Activated CD8-positive, alpha-beta memory T cell treated with anti-CD3 and anti-CD28 coated beads, Interleukin-2, amount 50 U/mL, for 24 hours (primary cell): Measurements from ENCODE around the gene PRDM2.

ENCODE experiments used
- DNase-seq: peaks from one replicate; pipeline ENCODE4 v3.0.0-alpha.2; 2020; ENCODE audit errors: extremely low read depth

The PRDM2 gene

DNA sequence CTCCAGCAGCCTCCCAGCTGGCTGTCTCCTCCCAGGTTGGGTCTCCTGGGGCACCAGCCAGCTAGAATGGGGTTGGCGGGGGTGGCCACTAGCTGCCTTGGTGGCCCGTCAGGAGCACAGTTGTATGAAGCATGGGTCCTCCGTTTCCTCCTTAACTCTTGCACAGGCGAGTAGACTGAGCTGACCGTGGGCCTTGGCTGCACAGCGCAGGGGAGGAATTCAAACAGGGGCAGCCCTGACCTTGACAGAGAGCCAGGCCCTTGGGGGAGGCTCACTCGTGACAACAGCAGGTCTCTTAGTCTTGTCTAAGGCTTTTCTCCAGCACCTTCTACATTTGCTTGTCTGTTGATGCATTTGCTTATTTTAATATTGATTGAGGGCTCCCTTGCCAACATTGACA, 114.1 kb downstream of the PRDM2 start:
- no peak for DNase-seq

DNA sequence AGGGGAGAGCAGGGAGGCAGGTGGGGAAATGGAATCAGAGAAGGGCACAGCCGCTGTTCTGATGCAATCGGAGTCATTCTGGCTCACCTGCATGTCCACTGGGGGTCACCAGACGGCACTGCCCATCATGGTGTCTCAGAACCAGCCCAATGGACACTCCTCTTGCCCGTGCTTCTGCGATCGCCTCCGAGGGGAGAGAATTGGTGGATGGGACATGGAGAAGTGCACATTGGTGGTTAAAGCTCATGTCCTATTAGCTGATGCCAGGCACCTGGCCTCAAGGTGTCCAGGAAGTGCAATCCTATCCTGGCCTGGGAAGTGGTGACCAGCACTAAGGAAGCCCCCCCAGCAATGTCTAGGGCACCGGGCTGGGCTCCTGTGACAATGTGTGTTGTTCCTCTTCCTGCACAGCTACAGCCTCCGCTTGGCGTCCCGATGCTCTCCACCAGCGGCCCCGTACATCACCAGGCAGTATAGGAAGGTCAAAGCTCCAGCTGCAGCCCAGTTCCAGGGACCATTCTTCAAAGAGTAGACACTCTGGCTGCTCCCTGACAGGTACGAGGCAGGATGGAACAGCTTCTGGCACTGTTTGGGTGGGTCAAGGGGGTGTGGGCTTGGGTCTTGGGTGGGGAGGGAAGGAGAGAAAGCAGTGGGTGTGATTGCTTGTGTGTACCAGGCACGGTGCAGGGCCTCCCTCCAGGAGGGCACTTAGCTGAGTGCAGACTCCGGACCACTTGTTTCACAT, 116.2 kb downstream of the PRDM2 start:
- DNase-seq = no peak

DNA sequence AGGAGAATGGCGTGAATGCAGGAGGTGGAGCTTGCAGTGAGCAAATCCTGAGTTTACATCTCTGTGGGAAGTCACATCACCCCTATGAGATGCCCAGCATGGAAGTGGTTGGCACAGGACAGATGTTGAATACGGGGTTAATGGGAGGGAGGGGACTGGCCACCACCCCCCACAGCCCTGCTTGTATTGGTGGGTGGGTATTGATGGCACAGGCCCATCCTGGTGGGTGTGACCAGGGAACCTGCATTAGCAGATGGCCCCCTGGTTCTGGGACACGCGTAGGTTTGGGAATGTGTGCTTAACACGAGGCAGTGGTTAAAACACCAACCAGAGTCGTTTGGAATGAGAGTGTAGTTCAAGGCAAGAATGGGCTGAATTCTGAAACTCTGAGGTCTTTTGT, 117.9 kb downstream of the PRDM2 start:
- DNase-seq = no peak

DNA sequence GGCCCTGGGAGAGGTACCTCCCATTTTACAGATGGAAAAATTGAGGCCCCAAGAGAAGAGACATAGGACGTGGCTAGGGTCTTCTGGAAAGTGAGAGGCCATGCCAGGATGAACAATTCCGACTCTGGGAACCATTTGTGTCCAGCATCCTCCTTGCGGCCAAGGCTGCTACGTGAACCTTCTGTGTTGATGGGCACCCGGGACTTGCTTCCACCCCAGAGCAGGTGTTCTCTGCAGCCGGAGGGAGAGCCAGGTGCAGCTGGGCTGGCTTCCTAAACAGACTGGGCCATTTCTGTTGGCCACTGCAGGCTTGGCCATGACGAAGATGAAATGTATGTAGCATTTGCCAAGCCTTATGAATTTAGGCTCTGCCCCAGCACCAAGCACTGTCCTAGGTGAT, 118.9 kb downstream of the PRDM2 start:
- DNase-seq = no peak

DNA sequence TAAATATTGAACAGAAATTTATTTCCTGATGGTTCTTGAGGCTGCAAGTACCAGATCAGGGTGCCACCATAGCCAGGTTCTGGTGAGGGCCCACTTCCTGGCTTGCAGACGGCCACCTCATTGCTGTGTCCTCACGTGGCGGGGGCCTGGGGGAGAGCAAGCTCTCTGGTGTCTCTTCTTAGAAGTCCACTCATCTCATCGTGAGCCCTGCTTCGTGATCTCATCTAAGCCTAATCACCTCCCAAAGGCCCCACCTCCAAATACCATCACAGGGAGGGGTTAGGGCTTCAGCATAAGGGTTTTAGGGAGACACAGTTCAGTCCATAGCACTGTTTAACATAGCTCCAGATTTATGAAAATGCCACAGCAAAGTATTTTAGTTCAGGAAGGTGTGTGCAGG, 119.7 kb downstream of the PRDM2 start:
- no peak for DNase-seq

DNA sequence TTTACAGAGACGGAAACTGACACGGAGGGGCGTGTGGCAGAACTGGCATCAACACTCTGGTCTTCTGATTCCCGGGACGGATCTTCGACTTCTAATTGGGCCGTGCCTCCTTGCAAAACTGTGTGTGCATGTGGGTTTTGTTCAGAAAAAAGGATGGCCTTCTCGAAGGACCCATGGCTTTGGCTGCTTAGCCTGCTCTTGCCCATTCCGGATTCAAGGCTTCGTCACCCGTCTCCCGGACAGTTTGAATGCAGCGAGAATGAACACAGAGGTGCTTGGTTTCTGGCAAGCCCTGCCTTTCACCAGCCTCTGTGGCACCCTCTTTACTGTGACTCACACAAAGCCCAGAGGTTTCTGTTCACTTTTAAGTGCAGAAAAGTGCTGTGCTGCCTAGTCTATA, 120.1 kb downstream of the PRDM2 start:
- no peak for DNase-seq

DNA sequence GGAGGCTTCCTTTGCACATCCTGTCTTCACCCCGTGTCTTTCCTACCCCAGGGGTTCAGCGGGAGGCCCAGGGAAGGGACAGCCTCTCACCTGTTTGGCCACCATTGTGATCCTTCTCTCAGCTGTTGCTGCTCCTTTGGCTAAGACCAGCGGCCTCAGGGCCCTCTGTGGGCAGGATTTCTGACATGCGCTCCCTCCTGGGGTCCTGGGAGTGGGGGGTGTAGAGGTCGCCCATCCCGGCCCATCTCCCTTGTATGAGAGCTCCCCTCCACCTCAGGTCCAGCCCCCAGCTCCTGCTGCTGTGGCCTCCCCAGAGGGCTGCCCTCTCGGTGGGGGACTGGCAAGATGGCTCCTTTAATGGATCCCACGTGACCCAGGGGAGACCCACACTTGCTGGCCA, 120.5 kb downstream of the PRDM2 start:
- no peak for DNase-seq

DNA sequence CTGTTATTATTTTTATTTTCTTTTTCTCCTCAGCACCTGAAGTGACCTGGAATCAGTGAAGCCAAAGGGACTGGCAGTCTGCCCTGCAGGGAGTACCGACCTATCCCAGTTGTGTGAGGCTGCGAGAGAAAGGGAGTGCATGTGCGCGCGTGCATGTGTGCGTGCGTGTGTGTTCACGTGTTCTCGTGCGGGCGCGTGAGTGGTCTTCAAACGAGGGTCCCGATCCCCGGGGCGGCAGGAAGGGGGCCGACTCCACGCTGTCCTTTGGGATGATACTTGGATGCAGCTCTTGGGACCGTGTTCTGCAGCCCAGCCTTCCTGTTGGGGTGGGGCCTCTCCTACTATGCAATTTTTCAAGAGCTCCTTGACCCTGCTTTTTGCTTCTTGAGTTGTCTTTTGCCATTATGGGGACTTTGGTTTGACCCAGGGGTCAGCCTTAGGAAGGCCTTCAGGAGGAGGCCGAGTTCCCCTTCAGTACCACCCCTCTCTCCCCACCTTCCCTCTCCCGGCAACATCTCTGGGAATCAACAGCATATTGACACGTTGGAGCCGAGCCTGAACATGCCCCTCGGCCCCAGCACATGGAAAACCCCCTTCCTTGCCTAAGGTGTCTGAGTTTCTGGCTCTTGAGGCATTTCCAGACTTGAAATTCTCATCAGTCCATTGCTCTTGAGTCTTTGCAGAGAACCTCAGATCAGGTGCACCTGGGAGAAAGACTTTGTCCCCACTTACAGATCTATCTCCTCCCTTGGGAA, 123.3 kb downstream of the PRDM2 start:
- DNase-seq = no peak

DNA sequence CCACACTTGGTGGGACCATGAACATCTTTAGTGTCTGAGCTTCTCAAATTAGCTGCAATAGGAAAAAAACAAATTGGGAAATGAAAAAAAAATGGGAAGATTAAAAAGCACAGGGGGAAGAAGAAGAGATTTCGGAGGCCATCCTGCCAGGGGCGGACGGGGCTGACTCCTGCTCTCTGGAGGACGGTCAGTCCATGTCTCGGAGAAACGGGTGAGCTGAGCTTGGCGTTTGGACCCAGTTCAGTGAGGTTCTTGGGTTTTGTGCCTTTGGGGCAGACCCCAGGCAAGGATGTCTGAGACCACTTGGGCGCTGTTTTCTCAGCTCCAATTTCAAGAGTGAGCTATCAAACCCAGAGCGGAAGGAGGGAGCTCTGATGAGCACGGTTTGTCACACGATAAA, 123.9 kb downstream of the PRDM2 start:
- no peak for DNase-seq

DNA sequence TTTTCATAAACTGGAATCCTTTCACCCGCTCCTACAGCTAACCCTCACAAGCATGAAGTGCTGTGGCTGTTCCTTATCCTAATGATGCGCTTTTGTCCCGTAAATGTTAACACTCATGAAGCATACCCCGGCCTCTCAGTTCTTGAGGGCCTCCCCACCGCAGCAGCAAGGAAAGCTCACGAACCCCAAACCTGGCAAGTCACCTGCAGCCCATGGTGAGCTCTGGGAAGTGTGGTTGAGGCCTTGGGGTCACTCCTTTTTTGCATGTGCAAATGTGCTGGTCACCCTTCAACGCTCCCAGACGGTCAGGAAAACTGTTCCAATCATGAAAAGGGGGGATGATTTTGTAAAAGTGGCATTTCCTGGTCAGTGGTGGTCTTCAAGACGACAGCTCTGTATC, 124.6 kb downstream of the PRDM2 start:
- DNase-seq = no peak

DNA sequence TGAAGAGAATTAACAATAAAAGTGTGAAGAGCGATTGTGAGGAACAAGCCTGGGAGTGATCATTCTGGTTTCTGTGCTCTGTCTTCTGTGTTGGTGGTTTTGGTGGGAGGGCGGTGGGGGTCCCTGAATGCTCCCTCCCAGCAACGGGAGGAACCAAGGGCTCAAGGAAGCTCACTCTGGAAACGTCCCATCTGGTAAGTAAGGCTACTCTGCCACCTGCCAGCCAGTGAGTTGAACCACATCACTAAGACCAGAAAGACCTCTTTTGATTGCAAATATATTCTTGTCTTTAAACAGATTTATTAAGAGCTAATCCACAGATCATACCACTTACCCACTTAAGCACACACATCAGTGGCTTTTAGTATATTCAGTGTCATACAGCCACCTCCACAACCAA, 125.0 kb downstream of the PRDM2 start:
- DNase-seq = no peak

DNA sequence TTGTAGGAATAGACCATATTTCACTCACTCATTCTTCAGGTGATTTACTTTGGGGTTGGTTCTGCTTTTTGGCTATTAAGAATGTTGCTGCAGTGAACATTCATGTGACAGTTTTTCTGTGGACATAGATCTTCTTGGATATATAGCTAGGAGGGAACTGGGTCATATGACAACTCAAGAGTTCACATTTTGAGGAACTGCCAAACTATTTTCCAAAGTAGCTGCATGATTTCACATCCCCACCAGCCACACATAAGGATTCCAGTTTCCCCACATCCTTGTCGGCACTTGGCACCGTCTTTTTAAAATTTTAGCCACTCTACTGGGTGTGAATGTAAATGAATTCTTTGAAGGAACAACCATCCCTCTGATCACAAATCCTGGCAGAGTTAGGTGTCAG, 126.0 kb downstream of the PRDM2 start:
- DNase-seq = no peak

DNA sequence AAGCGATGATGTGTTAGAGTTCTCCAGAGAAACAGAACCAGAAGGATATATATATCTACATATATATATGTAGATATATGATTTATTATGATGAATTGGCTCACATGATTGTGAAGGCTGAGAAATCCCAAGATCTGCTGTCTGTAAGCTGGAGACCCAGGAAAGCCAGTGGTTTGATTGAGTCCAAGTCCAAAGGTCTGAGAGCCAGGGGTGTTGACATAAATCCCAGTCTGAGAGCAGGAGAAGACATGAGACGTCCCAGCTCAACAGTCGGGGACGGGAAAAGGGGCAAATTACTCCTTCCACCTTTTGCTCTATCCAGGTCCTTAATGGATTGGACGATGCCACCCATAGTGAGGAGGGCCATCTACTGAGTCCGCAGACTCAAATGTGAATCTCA, 126.6 kb downstream of the PRDM2 start:
- no peak for DNase-seq

DNA sequence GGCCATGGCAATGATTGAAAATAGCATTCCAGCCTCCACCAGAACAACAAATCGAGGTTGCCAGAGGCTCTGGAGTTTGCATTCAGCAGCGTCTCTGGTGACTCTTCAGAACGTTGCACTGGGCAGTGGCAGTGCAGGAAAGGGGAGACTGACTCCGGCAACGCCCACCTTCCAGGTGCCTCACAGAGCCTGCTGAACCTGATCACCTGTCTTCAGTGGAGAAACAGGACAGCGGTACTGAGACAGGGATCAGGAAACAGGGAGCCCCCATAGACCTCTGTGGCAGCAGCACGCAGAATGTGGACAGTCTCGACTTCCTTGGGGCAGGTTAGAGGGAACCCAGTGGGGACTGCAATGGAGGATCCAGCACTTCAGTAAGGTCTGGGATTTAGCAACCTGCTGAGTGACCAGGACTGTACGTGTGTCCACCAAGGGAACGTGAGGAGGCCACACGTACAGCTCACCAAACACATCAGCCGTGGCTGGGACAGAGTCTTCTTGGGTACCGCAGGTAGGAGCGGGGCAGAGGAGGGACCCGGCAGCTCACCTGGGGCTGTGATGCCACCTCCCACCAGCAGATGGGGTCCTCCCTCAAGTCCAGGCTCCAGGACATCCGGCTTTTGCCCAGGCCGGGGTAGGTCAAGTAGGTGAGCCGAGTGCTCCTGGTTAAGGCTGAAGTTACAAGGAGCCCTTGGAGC, 128.6 kb downstream of the PRDM2 start:
- no peak for DNase-seq

DNA sequence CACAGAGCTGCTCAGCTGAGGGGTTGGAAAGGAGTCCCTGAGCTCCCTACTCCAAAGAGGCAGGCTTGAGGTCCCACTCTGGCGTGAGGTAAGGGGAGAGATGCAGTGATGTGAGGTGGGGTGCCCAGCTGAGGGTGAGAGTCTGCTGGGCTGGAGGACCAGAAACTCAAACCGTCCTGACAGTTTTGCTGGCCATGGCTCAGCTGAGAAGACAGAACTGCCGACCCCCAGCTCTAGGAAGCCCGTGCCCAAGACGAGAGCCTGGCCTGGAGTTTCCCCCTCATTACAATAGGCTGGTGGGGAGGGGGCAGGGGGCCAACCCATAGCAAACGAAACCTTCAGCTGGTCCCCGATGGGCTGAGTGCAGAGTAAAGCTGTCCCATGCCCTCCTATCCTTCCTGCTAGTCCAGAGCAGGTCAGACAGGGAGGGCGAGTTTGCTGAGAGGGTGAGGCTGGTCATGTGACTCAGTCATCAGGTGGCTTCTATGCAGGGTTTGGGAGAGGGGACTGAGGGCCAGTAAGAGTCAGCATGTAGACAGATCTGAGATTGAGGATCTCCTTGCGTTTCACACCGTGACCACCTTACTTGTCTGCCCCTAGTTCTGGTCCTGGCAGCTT, 129.3 kb downstream of the PRDM2 start:
- no peak for DNase-seq

DNA sequence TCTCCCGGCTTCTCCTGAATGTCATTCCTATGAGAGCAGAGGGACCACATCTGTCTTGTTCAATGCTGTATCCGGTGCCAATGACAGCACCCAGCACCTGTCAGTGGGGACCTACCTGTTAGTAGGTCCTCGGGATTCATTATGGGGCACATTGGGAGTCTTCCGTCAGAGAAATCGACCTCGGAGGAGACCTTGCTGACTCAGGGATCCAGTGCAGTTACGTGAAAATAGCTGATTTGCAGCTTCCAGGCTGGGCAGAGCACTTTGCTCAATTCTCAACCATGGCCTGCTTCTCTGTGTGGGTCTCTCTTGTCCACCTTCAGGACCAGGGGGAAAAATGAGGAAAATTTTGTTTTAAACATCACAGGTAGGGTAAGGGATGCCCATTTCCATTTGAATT, 130.2 kb downstream of the PRDM2 start:
- no peak for DNase-seq

DNA sequence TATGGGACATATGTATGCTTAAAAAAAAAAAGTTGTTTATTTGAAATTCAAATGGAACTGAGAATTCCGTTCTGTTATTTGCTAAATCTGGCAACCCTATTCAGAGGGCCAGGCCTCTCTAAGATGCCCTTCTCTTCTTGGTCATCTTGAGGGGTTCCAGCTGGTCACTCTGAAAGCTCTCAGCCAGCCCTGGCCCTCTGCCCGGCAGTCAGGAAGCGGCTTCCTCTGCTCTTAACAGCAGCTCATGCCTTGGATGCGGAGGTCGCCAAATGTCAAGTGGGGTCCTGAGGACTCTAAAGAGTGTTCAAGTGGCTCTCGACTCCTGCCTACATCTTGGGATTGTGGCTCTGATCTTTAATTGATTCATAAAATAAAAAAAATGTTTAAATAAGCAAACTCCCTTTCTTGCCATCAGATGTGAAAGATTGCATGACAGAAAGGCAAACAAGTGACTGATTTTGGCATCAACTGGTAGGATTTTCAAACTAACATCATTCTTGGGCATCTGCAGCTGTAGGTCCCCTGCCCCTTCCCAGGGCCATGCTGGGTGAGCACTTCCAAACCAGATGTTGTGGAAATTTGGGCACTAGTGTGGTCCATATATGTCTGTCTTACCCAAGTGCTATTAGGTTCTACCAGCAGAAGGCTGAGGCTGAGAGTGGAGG, 130.8 kb downstream of the PRDM2 start:
- no peak for DNase-seq

DNA sequence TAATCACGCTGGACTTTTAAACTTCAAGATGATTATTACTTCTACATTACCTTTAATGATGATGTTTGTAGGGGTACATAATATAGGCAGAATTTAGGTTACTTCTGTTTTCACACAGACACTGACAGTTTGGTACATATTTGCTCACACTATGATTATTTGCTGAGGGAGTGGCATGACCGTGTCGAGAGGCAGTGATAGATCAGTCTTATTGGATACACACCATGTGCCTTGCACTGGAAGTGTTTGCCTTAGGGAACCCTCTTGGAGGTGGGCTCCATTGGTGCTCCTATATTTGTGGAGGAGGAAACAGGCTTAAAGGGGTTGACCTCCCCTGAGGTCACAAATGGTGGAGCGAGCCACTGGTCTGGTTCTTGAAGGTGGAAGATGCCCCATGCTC, 132.1 kb downstream of the PRDM2 start:
- no peak for DNase-seq

DNA sequence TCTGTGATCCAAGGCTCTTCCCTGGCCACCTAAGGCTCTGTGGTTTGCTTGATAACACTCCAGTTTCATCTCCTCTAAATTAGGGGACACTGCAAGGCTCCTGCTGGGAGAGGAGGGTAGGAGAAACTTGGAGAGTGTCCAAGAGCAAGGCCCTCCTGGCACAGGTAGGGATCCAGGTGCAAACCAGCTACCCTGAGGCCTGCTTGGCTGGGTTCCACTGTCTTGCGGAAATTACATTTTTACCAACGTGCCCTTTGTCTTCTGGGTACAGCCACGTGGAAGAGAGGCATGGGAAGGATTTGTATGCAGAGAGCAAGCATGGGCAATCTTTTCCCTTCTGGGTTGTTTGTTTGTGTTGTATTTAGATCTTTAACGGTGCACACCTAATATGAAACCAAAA, 132.5 kb downstream of the PRDM2 start:
- DNase-seq = no peak

DNA sequence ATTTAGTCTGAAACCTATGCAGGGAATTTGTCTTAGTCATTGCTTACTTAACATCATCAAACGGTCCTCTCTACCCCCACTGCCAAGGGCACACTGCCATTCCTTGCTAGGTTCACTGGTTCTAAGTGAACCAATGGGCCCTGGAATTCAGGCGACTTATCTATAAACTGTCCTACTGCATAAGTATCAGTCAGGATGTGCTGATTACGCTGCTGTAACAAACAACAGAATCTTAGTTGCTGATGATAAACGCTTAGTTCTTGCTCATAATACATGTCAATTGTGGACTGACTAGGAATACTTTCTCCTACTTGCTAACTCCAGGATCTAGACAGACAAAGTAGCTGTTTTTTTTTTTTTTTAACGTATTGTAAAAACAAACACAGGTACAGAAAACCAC, 136.1 kb downstream of the PRDM2 start:
- no peak for DNase-seq

DNA sequence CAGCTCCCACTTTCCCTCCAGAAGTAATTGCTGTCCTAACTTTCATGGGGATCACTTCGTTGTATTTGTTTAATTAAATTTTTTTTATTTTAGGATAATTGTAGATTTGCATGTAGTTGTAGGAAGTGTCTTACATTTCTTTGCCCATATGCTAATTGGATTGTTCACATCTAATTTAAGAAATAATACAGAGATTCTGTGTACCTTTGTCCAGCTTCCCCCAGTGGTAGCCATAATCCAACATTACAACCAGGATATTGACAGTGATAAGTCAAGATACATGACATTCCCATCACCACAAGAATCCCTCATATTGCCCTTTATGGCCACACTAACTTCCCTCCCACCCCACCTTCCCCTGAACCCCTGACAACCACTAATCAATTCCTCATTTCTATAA, 136.6 kb downstream of the PRDM2 start:
- no peak for DNase-seq

DNA sequence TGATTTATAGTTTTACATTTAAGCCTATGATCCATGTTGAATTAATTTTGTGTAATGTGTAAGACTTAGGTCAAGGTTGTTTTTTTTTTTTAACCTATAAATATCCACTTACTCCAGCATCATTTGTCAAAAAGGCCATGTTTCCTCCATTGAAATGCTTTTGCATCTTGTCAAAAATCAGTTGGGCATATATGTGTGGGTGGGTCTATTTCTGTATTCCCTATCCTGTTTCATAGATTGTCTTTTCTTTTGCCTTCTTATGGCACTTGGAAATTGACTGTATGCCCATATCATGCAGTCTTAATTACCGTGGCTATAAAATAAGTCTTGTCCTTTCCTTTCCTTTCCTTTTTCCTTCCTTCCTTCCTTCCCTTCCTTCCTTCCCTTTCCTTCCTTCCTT, 138.2 kb downstream of the PRDM2 start:
- no peak for DNase-seq
